Liver (tissue), 9 donors: Measurements from ENCODE around the gene ASIC2. TPM values are rescaled to one million over a fixed set of nuclear protein-coding genes. Genes with fewer than 3 reads are reported as not detected.

Experiments used
- DNase-seq: peaks from one replicate; pipeline ENCODE4 v3.0.0-alpha.2; 2017; ENCODE audit warnings: low spot score
- H3K27ac ChIP-seq, 2 donors: one replicate each; pipeline ENCODE4 v1.7.0; 2013; ENCODE audit warnings: inconsistent platforms in 2 of 2, low read length in 2 of 2, control low read depth in 1 of 2, low read depth in 1 of 2, mild to moderate bottlenecking in 1 of 2
- H3K27me3 ChIP-seq, 4 donors: one replicate each; pipeline versions ENCODE4 v1.6.1 to v1.7.0; 2013; ENCODE audit warnings: low read length in 3 of 4, inconsistent platforms in 1 of 4, mild to moderate bottlenecking in 1 of 4, moderate library complexity in 1 of 4; ENCODE audit not compliant: control insufficient read depth in 4 of 4, insufficient read depth in 4 of 4
- H3K36me3 ChIP-seq, 4 donors: one replicate each; pipeline versions ENCODE4 v1.6.1 to v1.7.0; 2013; ENCODE audit warnings: low read length in 3 of 4, mild to moderate bottlenecking in 3 of 4, low read depth in 1 of 4, moderate library complexity in 1 of 4; ENCODE audit not compliant: control insufficient read depth in 4 of 4, insufficient read depth in 3 of 4
- H3K4me1 ChIP-seq, 4 donors: one replicate each; pipeline versions ENCODE4 v1.6.1 to v1.7.0; 2013; ENCODE audit warnings: low read length in 3 of 4, mild to moderate bottlenecking in 3 of 4, moderate library complexity in 1 of 4; ENCODE audit not compliant: control insufficient read depth in 4 of 4, insufficient read depth in 4 of 4
- H3K4me3 ChIP-seq, 3 donors: one replicate each; pipeline versions ENCODE4 v1.6.1 to v1.7.0; 2013; ENCODE audit warnings: low read length in 3 of 3, control low read depth in 1 of 3, low read depth in 1 of 3, mild to moderate bottlenecking in 1 of 3
- H3K9ac ChIP-seq, 2 donors: one replicate each; pipeline ENCODE4 v1.7.0; 2013; ENCODE audit warnings: low read length in 2 of 2, mild to moderate bottlenecking in 2 of 2, moderate library complexity in 2 of 2, control low read depth in 1 of 2, low read depth in 1 of 2
- H3K9me3 ChIP-seq, 4 donors: one replicate each; pipeline versions ENCODE4 v1.6.1 to v1.7.0; 2013; ENCODE audit warnings: low read length in 3 of 4; ENCODE audit not compliant: control insufficient read depth in 4 of 4
- ATF3 ChIP-seq: IDR thresholded peaks from 2 replicates; pipeline ENCODE4 v1.6.1; 2016; ENCODE audit warnings: antibody characterized with exemption
- EGR1 ChIP-seq, 2 donors: IDR thresholded peaks; 2 replicates each; pipeline ENCODE4 v1.6.1; 2016 to 2018; ENCODE audit warnings: antibody characterized with exemption in 2 of 2, low read depth in 2 of 2
- FOXA2 ChIP-seq: IDR thresholded peaks from 2 replicates; pipeline ENCODE4 v1.6.1; 2016; ENCODE audit warnings: antibody characterized with exemption
- GABPA ChIP-seq, 2 donors: IDR thresholded peaks in 1 of 2; conservative IDR thresholded peaks in 1 of 2; 2 replicates each; pipeline ENCODE4 v1.6.1; 2016; ENCODE audit warnings: antibody characterized with exemption in 2 of 2, mild to moderate bottlenecking in 1 of 2, moderate library complexity in 1 of 2
- HNF4A ChIP-seq, 2 donors: conservative IDR thresholded peaks; 2 replicates each; pipeline ENCODE4 v1.6.1; 2016; ENCODE audit warnings: antibody characterized with exemption in 2 of 2, mild to moderate bottlenecking in 2 of 2
- HNF4G ChIP-seq: IDR thresholded peaks from 2 replicates; pipeline ENCODE4 v1.6.1; 2016; ENCODE audit warnings: antibody characterized with exemption
- JUND ChIP-seq, 2 donors: IDR thresholded peaks; 2 replicates each; pipeline ENCODE4 v1.6.1; 2016; ENCODE audit warnings: antibody characterized with exemption in 2 of 2
- NR2F2 ChIP-seq: IDR thresholded peaks from 2 replicates; pipeline ENCODE4 v1.6.1; 2016; ENCODE audit warnings: antibody characterized with exemption
- RAD21 ChIP-seq, 2 donors: IDR thresholded peaks; 2 replicates each; pipeline ENCODE4 v1.6.1; 2016; ENCODE audit warnings: antibody characterized with exemption in 2 of 2, mild to moderate bottlenecking in 2 of 2
- REST ChIP-seq: IDR thresholded peaks from 2 replicates; pipeline ENCODE4 v1.6.1; 2016; ENCODE audit warnings: antibody characterized with exemption, mild to moderate bottlenecking
- RXRA ChIP-seq, 2 donors: IDR thresholded peaks; 2 replicates each; pipeline ENCODE4 v1.6.1; 2017 to 2018; ENCODE audit warnings: antibody characterized with exemption in 2 of 2, mild to moderate bottlenecking in 1 of 2
- SP1 ChIP-seq: IDR thresholded peaks from 2 replicates; pipeline ENCODE4 v1.6.1; 2018; ENCODE audit warnings: antibody characterized with exemption, mild to moderate bottlenecking
- TAF1 ChIP-seq: conservative IDR thresholded peaks from 2 replicates; pipeline ENCODE4 v1.6.1; 2016; ENCODE audit warnings: antibody characterized with exemption, mild to moderate bottlenecking
- YY1 ChIP-seq: IDR thresholded peaks from 2 replicates; pipeline ENCODE4 v1.6.1; 2016; ENCODE audit warnings: antibody characterized with exemption, mild to moderate bottlenecking
- ZBTB33 ChIP-seq: IDR thresholded peaks from 2 replicates; pipeline ENCODE4 v1.6.1; 2016; ENCODE audit warnings: antibody characterized with exemption
- WGBS: extraction: QIAGEN DNeasy Blood & Tissue Kit; methylation state at CpG from one replicate; pipeline ENCODE4 v1.1.7; 2013; 5-methylcytosine and 5-hydroxymethylcytosine counted together
- polyA plus RNA-seq, 2 donors: library from polyadenylated mRNA; stranded (reverse) in 1 of 2; unstranded in 1 of 2; fragments of 200-250 nt in 1 of 2; fragments of >200 nt in 1 of 2; fragmentation: Nextera tagmentation in 1 of 2; extraction: Ambion mirVana in 1 of 2; gene quantifications; one replicate each; pipeline versions ENCODE4 v1.2.1 to v1.2.3, GENCODE V29; 2013 to 2015
- total RNA-seq, 2 donors: library from RNA; depleted of rRNA; stranded (reverse); fragments of >200 nt; gene quantifications; one replicate each; pipeline ENCODE4 v1.2.3, GENCODE V29; 2014
- TF ChIP-seq, protein P1 (sequence below): IDR thresholded peaks from 2 replicates; pipeline ENCODE4 v1.6.1; 2016; ENCODE audit warnings: antibody characterized with exemption
- TF ChIP-seq, protein P2 (sequence below): fragments of 150-350 bp; IDR thresholded peaks from 2 replicates; pipeline ENCODE4 v1.5.1; 2017; ENCODE audit warnings: improper control_type of control experiment, low read depth, low read length; ENCODE audit not compliant: missing input control
- donor health status: healthy.
- donor health status: healthy.
- donor health status: healthy.
- donor health status: healthy.
- donor health status: healthy.

Gene ASIC2
- total and polyA plus RNA-seq, 4 donors, result under 0.01 TPM; not detected in 3

- TF ChIP-seq RXRA (IDR thresholded peaks at IDR 0.05) (no peak), NR2F2 (no peak), JUND (IDR thresholded peaks at IDR 0.05) (no peak), EGR1 (IDR thresholded peaks at IDR 0.05; ENCODE audit: low read depth in 2 of 2) (no peak), RAD21 (IDR thresholded peaks at IDR 0.05) (no peak), ZBTB33 (no peak), ATF3 (no peak), REST (no peak), HNF4G (no peak), HNF4A (conservative IDR thresholded peaks at IDR 0.05) (no peak), TAF1 (no peak), FOXA2 (no peak), SP1 (no peak), YY1 (no peak), GABPA (IDR thresholded peaks at IDR 0.05 in 1 of 2, conservative IDR thresholded peaks at IDR 0.05 in 1 of 2) (no peak)
- TF ChIP-seq, protein P1, sequence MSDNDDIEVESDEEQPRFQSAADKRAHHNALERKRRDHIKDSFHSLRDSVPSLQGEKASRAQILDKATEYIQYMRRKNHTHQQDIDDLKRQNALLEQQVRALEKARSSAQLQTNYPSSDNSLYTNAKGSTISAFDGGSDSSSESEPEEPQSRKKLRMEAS, result no peak
- TF ChIP-seq, protein P2, sequence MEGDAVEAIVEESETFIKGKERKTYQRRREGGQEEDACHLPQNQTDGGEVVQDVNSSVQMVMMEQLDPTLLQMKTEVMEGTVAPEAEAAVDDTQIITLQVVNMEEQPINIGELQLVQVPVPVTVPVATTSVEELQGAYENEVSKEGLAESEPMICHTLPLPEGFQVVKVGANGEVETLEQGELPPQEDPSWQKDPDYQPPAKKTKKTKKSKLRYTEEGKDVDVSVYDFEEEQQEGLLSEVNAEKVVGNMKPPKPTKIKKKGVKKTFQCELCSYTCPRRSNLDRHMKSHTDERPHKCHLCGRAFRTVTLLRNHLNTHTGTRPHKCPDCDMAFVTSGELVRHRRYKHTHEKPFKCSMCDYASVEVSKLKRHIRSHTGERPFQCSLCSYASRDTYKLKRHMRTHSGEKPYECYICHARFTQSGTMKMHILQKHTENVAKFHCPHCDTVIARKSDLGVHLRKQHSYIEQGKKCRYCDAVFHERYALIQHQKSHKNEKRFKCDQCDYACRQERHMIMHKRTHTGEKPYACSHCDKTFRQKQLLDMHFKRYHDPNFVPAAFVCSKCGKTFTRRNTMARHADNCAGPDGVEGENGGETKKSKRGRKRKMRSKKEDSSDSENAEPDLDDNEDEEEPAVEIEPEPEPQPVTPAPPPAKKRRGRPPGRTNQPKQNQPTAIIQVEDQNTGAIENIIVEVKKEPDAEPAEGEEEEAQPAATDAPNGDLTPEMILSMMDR, result no peak
- DNase-seq, result no peak
- Histone ChIP-seq H3K27ac (no peak overlapping the region), H3K36me3 (no peaks in the 10 kb centered on the region), H3K27me3 (peaks cover 0 to 7% (median 1%) of the 10 kb centered on the region in 4 donors), H3K4me1 (no peaks in the 10 kb centered on the region), H3K9ac (no peak overlapping the region), H3K9me3 (no peaks in the 10 kb centered on the region), H3K4me3 (no peak overlapping the region)
These were observed 206.2 kb downstream of the ASIC2 start for GRCh38 chr17:33086878-33087277.

DNA sequence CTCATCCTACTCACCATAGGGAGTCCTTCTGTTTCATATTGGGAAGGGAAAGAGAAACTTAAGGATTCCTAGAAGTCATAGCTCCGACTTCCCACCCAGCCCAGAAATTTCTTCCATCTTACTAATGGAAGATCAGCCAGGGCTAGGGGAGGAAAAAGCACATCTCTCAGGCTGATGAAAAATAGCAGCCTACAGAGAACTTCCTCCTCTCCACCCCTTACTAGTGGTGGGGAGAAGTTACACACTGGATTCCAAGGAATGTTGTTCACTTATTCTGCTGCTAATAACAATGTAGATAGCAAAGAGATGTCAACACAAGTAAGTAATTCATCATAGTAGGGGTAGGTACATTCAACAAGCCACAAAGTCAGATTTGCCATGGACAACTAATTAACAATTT is 207.1 kb downstream of the ASIC2 start:
- no peak for DNase-seq
- Histone ChIP-seq H3K27me3 (peaks cover 0 to 7% (median 1%) of the 10 kb centered on the region in 4 donors), H3K27ac (no peak overlapping the region), H3K9ac (no peak overlapping the region), H3K4me3 (no peak overlapping the region), H3K36me3 (no peaks in the 10 kb centered on the region), H3K4me1 (no peaks in the 10 kb centered on the region), H3K9me3 (no peaks in the 10 kb centered on the region)
- no peak for TF ChIP-seq HNF4A (conservative IDR thresholded peaks at IDR 0.05)
- no peak for TF ChIP-seq EGR1 (IDR thresholded peaks at IDR 0.05; ENCODE audit: low read depth in 2 of 2)
- TF ChIP-seq REST, result no peak
- no peak for TF ChIP-seq FOXA2
- WGBS, result 82% methylated on average over 1 of the region's 1 CpG
